ENCODE data around the gene CSNK1G2.

CSNK1G2 gene

DNA sequence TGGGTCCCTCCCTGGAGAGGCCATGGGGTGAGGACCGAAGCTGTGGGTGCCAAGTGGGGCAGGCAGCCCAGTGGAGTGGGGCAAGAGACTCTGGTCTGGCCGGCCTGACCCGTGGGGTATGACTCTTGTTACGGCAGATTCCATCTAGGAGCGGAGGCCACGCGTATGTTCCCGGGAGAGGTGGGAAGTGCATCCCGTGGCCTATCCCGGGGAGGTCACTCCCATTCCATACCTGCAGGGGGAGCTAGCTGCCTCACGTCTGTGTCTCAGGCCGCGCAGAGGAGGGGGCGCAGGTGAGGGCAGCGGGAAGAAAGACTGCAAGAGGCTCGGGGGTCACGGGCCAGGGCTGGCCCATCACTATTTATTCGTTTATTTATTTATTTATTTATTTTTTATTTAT lies 4.9 kb downstream of the CSNK1G2 start:
- DNase-seq: peak; percentile 9 to 16 (median 12)

DNA sequence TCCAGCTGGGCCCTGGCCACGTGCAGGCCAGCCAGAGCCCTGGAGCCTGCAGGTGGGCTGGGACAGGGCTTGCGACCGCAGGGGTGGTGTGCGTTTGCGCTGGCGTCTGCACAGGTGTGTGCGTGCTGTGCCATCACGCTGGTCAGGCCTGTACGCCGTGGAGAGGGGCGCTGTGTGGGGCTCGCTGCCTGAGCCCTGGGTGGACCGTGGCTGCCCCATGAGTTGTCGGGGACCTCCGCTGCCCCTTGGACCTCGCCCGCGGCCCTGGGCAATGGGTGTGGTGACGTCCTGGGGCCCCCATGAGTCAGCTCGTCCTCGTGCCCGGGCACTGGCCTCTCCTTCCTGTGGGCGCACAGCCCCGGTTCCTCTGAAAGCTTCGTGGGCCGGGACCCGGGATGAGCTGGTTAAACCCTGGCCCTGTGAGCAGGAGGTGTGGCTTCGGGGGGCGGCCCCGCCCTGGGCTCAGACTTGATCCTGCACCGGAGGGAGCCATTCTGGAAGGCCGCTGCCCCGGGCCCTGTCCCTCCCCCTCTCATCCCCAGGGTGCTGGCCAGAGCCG lies 6.8 kb downstream of the CSNK1G2 start:
- DNase-seq: no peak

DNA sequence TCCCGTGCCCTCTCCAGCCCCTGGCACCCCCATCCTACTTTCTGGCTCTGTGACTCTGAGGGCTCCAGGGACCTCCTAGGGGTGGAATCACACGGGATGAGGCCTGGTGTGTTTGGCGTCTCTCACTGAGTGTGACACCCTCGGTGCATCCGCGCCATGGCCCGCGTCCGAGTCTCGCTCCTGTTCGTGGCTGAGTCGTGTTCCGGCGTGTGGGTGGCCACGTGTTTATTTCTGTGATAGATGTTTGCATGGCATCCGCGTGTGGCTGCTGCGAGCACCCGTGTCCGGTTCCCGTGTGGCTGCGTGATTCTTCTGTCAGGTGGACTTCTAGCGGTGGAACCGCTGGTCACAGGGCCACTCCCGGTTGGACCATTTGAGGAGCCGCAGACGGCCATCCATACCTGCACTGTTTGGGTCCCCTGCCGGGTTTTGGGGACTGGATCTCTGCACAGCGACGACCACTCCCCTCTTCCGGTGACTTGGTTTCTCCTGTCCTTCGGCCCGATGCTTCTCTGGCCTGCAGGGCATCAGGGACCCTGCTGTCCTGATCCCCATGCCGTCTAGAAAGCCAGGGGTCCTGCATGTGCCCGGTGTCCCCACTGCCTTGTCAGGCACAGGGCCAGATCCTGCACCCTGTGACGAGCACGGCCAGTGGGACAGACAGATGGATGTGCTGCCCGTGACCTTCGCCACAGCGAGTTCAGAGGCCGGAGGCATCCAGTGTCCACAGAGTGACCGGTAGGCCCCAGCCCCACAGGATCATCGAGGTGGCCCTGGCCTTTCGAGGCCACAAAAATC lies 8.5 kb downstream of the CSNK1G2 start:
- DNase-seq: no peak

DNA sequence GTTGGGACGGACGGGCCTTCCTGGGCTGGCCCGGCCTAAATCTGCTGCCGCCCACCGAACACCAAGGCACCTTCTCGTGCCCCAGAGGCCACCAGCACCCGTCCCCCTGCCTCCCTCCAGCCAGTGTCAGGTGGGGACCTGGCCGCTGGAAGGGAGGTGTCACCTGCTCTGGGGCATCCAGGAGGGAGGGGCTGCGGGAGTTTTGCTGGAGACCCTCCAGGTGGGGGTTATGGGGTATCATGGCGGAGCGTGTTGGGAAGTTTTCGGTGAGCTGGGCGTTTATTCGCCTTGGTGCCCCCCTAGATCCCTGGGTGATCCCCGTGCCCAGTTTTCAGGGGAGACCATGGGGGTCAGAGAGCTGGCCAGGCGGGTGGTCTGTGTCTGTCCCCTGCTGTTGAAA lies 9.7 kb downstream of the CSNK1G2 start:
- no peak for DNase-seq

DNA sequence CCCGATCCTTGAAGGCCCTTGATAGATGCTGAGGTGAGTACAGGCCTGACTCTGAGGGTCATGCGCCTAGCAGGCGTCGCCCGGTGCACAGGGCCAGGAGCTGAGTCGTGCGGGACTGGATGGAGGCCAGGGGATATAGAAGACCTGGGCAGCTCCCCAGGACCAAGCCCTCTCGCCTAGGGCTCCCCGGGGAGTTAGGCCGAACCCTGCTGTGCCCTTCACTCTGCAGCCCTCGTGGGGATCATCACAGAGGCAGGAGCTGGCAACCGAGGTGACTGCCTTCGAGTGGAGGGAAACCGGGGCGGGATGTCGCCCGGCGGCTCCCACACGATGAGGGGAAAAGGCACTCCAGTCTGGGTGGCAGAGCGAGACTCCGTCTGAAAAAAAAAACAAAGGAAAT lies 11.7 kb downstream of the CSNK1G2 start:
- DNase-seq: no peak

DNA sequence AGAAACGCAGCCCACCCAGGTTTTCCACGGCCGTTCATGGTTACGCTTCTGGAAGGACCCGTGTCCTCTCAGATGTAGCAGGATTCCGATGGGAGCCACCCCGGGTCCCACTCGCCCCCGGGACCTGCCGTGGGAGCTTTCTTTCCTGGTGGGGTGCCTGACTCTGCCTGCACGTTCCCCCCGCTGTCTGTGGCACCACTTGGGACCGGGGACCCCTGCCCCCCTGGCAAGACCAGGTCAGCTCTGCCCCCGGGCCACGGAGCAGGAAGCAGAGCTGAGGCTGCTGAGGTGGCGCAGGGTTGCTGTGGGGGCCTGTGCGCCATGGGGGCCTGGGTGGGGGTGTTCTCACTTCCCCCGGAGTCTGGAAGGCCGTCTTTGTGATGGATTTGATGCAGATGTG lies 12.1 kb downstream of the CSNK1G2 start:
- no peak for DNase-seq

DNA sequence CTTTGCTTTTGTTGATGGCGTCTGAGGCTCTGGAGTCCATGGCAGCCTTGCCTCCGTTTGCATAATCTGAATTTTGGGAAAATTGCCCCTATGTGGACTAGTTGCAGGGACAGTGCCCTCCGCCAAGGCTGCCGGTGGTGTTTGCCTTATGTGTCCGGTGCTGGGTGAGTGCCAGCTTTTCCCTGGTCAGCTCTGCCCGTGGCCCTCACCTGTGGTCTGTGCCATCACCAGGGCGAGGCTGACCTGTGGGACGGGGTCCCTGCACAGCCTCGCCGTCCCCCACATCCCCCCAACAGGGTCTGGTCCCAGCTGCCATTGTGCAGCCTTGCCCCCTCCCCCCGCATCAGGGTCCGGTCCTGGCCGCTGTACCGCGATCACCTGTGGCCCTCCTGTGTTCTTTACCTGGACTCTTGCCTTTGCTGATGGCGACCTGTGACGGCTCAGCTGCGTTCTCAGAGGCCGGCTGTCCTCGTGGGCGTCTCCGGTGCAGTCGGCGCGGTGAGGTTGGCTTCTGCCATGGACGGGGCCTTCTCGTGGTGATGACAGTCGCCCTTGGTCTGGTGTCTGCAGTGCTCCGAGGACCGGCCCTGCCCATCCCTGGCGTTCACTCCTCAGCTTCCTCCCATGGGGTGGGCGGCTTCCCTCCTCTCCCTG lies 12.6 kb downstream of the CSNK1G2 start:
- DNase-seq: no peak

DNA sequence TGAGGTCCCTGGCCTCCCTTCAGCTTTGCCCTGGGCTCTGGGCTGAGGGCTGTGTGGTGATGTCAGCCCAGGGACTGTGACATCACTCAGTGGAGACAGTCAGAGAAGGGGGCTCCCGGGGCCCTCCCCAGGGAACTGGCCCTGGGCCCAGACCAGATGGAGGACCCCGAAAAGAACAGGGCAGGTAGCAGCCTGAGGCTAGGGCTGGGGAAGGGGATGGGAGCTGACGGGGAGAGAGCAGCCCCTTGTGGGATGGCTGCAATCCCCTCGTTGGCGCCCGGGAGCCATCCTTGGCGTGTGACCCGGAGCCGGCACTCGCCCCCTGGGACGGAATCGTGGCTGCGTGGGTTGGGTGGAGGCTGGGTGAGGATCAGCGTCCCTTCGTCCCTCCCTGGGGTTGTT lies 13.6 kb downstream of the CSNK1G2 start:
- DNase-seq: no peak

DNA sequence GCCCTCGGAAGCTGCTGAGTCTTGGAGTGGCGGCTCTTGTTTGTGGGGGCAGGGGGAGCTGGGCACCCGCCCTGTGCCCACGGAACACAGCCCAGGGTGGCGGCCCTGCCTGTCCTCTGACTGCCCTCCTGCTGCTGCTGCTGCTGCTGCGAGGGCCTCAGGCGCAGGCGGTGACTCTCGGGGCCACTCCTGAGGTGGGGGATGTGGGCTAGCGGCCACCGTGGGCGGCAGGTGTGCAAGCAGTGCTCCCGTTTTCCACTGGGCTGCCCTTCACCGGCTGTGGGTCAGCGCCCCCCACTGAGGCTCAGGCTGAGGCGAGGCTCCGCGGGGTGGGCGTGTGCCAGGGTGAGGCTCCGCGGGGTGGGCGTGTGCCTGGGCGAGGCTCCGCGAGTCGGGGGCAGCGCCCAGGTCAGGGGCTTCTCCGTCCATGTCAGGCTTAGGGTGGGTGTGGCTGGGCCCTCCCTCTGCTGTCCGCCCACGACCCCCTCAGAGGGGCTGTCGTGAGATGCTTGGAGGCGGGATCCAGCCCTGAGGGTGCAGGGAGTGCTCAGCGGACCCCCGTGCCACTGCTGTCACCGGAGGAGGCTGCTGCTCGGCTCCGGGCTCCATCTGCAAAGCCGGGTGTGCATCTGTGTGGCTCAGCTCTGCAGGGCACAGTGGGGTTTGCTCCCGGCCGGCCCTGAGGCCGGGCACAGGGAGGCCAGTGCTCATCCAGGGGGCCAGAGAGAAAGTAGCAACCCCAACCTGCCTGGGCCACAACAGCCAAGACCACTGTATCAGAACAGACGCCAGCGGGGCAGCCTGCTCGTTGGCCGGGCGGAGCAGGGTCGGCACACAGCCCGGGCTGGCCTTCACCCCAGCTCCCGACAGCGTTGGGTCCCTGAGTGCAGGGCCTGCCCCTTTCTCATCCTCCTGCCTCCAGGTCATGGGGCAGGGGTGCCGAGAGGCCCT lies 14.5 kb downstream of the CSNK1G2 start:
- DNase-seq: peak in 1 of 3 experiments; percentile 7

DNA sequence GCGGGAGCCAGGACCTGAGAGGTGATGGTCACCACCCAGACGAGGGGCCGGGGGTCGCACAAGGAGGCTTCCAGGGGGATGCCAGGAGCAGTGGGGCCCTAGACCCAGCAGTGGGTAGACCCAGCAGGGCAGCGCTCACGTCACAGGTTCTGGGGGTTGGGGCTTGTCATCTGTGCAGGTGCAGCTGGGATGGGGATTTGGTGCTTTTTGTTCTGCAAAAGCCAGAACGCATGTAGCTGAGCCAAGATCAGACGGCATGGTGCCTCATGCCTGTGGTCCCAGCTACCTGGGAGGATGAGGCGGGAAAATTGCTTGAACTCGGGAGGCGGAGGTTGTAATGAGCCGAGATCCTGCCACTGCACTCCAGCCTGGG lies 15.1 kb downstream of the CSNK1G2 start:
- no peak for DNase-seq

DNA sequence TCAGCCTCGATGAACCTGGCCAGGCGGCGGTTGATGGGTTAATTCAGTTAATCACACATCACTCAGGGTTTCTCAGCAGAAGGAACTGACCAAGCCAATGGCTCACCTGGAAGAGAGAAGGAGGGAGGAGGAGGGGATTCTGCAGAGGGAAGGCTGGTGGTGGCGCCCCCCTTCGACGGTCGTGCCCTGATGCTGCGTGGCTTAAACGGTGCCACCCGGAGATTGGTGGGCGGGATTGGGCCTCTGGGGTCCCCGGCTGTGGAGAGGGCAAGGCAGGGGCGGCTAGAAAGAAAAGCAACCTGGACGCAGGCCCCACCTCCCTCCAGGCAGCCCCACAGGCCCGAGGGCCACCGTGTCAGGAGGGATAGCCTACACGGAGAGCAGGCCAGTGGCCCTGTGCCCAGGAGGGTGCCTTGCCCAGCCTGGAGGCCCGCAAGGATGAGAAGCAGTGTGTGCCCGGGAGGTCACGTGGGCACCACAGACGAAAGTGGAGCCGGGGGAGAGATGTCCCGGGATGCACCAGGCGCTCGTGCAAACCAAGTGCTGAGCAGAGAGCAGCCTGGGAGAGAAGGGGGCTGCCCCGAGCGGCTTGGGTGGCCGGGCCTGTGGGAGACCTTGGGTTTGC lies 16.0 kb downstream of the CSNK1G2 start:
- no peak for DNase-seq

DNA sequence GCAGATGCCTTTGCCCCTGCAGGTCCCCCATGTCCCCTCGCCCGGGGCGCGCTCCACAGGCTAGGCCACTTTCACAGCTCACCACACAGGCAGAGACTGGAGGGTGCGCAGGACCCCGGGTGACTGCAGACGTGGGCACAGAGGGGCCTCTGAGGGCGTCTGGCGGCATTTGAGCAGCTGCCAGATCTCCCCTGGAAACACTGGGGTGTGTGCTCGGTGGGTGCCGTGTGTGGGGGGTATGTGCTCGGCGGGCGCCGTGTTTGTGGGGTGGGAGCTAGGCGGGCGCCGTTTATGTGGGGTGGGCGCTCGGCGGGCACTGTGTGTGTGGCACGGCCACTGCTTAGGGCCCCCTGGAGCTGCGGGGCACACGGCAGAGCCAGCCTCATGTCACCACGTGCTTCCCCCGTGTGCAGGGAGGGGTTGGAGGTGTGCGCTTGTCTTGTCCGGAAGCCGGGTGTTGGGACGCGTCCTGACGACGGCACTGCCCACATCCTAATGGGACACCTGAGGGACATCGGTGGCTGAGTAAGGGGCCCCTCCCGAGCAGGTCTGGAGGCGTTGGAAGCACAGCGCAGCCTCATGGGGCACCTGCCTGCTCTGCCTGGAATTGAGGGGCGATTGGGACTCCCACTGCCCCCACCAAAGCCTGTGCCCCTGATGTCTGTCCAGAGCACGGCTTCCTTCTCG lies 16.7 kb downstream of the CSNK1G2 start:
- no peak for DNase-seq

DNA sequence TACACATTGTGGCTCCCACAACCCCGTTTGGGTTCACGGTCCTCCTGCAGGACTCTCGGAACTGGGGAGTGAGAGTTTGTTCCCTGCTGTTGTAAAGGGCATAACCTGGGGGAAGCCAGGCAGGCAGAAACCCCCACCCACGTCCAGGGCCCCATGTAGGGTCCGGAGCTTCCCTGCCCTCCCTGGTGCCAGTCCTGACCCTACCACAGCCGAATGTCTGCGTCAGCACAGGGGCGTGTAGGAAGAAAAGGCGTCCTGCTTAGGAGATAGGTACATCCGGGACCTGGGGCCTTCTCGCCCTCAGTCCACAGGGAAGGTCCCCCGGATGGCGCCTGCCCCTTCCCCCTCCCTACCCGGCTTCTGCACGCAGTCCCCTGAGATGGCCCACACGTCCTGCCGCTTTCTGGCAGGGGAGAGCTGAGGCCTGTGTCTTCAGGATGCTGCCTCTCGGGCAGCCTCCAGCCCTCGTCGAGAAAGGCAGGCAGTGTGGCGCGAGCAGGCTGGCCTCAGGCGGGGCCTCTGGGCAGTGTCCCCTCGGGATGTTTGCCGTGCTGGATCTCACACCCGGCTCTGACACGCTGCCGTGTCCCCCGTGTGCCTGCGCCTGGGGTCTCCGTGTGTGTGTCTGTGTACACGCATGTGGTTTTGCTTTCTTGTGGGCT lies 19.1 kb downstream of the CSNK1G2 start:
- DNase-seq: no peak

DNA sequence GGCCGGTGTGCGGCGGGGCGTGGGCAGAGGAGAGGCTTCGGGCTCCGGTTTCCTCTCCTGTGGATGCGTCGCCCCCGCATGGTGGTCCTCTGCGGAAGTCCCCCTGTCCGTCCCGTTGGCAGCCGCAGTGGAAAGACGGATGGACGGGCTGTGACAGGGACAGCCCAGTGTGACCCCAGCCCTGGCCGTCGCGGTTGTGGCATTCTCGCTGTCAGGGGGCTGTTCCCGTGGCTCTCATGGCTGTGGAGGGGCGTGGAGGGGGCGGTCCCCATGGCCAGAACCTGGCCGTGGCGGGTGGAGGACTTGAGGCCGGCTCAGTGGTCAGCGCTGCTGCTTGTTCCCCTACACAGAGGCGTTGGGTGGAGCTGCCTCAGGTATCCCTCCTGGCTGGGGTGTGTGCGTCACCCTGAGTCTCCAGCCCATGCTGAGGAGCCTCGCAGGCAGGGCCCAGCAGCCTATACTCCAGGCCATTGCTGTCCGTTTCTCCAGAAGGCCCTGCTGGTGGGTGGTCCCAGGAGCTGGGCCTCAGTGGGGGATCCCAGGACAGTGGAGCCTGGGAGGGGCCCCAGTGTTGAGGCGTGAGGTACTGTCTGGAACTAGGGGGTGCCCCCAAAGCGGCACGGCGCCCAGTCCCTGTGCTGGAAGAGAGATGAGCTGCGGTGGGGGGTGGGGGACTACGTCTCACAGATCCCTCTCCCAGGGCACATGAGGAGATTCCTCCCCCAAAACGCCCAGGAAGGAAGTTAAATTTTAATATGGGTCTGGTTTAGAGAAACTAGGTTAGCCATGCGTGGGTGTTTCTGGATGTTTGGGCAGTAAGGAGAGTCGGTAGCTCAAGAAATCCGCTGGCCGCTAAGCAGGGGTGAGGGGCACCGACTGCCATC lies 20.3 kb downstream of the CSNK1G2 start:
- DNase-seq: no peak

DNA sequence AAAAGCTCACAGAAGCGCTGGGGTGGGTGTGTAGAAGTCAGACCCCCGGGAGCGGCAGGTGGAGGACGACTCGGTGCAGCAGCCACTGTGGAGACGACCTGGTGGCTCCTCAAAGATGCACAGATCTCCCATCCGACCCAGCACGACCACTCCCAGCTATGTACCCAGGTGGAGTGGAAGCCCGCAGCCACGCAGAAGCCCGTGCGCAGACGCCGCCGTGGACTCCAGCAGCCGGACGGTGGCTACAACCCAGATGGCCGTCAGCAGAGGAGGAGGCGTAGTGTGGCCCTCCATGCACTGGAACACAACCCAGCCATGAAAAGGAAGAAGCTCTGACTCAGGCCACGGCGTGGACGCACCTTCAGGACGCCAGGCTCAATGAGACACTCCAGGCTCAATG lies 21.7 kb downstream of the CSNK1G2 start:
- DNase-seq: no peak

DNA sequence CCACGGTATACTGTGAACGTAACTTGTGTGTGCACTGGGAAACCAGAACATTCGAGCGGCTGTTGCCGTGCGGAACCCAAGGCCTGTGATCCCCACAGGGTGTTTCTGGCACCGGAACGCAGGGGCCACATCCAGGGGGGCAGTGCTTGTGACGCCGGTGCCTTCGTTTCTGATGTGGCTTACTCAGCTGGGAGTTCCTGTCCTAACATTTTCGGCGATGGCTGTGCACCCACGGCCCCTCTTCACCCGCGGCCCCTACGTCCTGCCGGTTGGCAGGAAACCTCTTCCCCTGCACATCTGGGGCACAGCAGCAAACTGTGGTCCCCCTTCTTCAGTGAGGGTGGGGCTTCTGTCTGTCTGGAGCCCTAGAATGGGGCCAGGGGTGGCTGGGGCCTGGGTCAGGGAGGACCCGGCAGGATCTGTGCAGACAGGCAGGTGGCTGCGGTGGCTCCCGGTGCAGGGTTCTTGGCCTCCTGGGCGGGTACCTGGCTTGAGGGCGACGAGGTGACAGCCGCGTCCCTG lies 26.2 kb downstream of the CSNK1G2 start:
- DNase-seq: no peak

DNA sequence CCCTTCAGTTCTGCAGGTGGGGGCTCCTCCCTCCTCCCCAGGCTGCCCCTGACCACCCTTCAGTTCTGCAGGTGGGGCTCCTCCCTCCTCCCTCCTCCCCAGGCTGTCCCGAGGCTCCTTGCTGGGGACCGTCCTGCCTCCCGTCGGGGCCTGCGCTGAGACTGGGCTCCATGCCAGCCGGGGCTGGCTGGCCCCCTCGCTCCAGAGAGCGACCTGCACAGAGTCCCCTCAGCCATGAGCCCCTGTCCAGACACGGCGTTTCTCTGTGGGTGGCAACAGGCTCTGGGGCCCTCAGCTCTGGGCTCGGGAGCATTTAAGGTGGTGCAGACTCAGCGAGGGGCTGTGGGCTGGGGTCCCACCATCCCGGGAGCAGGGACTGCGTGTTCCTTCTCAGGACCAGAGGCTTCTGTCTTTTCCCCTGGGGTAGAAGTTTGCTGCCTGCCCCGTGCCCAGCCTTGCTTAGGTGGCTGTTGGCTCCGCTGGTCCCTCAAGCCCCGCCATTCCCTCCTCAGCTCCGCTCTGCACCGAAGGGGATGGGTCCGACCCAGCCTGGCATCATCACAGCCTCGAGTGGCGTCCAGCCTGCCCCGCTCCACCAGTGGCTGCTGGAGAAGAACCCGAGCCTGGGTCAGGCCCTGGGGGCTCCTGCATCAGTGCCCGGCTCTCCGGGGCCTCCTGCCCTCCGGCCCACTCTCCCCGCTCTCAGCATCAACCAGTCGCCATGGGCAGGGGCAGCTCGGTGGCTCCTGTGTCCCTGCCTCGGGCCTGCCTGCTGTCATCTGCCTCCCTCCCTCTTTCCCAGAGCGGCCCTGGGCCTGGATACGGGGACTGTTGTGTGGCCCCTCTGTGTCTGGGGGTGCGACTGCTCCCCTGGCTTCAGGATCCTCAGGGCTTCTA lies 27.6 kb downstream of the CSNK1G2 start:
- no peak for DNase-seq

DNA sequence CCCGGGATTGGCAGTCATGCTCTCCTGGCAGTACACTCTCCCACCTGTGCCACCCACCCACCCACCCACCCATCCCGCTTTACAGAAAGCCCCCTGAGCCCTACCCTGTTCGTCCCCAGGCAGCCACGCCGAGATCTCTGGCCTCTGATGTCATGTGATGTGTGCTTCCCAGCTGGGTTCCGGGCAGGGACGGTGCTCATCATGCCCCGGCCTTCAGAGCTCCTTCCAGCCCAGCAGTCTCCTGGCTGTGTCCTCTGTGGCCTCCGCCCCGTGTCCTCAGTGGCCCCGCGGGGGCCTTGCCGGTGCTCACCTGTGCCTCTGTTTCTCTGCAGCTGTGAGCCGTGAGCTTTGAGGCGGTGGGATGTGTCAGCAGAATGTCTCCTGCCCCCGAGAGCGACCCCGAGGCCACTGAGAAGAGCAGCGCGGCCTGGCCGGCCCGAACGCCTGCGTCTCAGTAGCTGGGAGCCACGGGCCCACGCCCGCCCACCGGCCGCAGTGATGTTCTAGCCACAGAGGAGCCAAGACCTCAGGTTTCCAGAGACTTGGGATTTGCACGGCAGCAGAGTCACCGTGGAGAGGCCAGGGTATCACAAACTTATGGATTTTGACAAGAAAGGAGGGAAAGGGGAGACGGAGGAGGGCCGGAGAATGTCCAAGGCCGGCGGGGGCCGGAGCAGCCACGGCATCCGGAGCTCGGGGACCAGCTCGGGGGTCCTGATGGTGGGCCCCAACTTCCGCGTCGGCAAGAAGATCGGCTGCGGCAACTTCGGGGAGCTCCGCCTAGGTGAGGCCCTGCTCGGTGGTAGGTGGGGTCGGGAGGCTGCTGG lies 28.4 kb downstream of the CSNK1G2 start:
- DNase-seq: no peak
